HepG2 (cell line): ENCODE results near the gene TNP1. TPM values are rescaled to one million over a fixed set of nuclear protein-coding genes. Genes with fewer than 3 reads are reported as not detected.

Experiments
- ATAC-seq: fragments of 200-7000 bp; cut with Tn5 transposase; 3 replicates; pipeline ENCODE4 v1.9.1; 2020; ENCODE audit warnings: mild to moderate bottlenecking, moderate library complexity
- BruUV-seq: library from RNA; stranded (reverse); fragments of 400-500 nt; replicated peaks from 2 replicates; lab custom pipeline; 2021; lab: Mats Ljungman, UMichigan
- CTCF ChIA-PET: fragments of 300-600 bp; formaldehyde crosslinking; extraction: SDS; loops from one replicate; lab custom pipeline; 2021; ENCODE audit warnings: low total read pairs, inconsistent platforms, low intra/inter-chr PET ratio; lab: Yijun Ruan, JAX
- POLR2A ChIA-PET: fragments of 350-600 bp; sonication (Branson Sonifier 250); formaldehyde crosslinking; loops from one replicate; lab custom pipeline; 2020; ENCODE audit warnings: antibody characterized with exemption, inconsistent platforms; lab: Yijun Ruan, JAX
- DNase-seq: peaks from one replicate; pipeline ENCODE4 v3.0.0-alpha.2; 2015; ENCODE audit warnings: low spot score
- FAIRE-seq: peaks from 3 replicates; lab custom pipeline; 2011; peaks lifted over from hg19 to GRCh38; lab: Jason Lieb, UNC
- H2AFZ ChIP-seq: one replicate; pipeline ENCODE4 v1.6.1; 2011; ENCODE audit warnings: low read length, inconsistent platforms
- H3K27ac ChIP-seq: fragments of 300-600 bp; 3 replicates; pipeline ENCODE4 v1.8.0; 2011; ENCODE audit warnings: mixed run types, mild to moderate bottlenecking, mixed read lengths, low read length, inconsistent platforms; ENCODE audit not compliant: insufficient read depth; ENCODE audit errors: extremely low read length
- H3K27me3 ChIP-seq, 2 experiments: fragments of 200-600 bp in 1 of 2; 2 replicates in 1 of 2; 3 replicates in 1 of 2; pipeline versions ENCODE4 v1.6.0 to v1.8.0; 2011; ENCODE audit warnings: low read length in 2 of 2, mild to moderate bottlenecking in 2 of 2, moderate library complexity in 2 of 2, inconsistent platforms in 1 of 2; ENCODE audit not compliant: insufficient read depth in 2 of 2, control insufficient read depth in 1 of 2
- H3K36me3 ChIP-seq, 2 experiments: fragments of 200-600 bp in 1 of 2; replicated peaks in 1 of 2; 2 replicates in 1 of 2; 3 replicates in 1 of 2; pipeline versions ENCODE4 v1.5.1 to v1.8.0; 2011; ENCODE audit warnings: low read length in 2 of 2, inconsistent platforms in 1 of 2; ENCODE audit not compliant: insufficient read depth in 2 of 2, control insufficient read depth in 1 of 2
- H3K4me1 ChIP-seq: 2 replicates; pipeline ENCODE4 v1.5.1; 2012; ENCODE audit warnings: low read length, inconsistent platforms; ENCODE audit not compliant: insufficient read depth
- H3K4me2 ChIP-seq: 2 replicates; pipeline ENCODE4 v1.6.0; 2011; ENCODE audit warnings: low read depth, low read length, inconsistent platforms
- H3K4me3 ChIP-seq, 3 experiments: fragments of 200-600 bp in 1 of 3; sonication (generic), shearing (Covaris generic) in 1 of 3; replicated peaks in 1 of 3; 2 replicates each; pipeline ENCODE4 v1.5.1; 2011 to 2016; ENCODE audit warnings: low read length in 3 of 3, inconsistent platforms in 2 of 3, low read depth in 2 of 3, mild to moderate bottlenecking in 2 of 3, control low read depth in 1 of 3, mixed read lengths in 1 of 3; ENCODE audit not compliant: insufficient read depth in 1 of 3
- H3K79me2 ChIP-seq: one replicate; pipeline ENCODE4 v1.6.1; 2011; ENCODE audit warnings: low read length, inconsistent platforms; ENCODE audit not compliant: insufficient read depth
- H3K9ac ChIP-seq: 2 replicates; pipeline ENCODE4 v1.6.0; 2011; ENCODE audit warnings: mild to moderate bottlenecking, low read depth, low read length, inconsistent platforms; ENCODE audit not compliant: insufficient read depth
- H3K9me3 ChIP-seq: 2 replicates; pipeline ENCODE4 v1.5.1; 2012; ENCODE audit warnings: mild to moderate bottlenecking, low read length
- H4K20me1 ChIP-seq: 2 replicates; pipeline ENCODE4 v1.6.0; 2011; ENCODE audit warnings: inconsistent platforms, mild to moderate bottlenecking, low read length, moderate library complexity; ENCODE audit not compliant: insufficient read depth
- BRCA1 ChIP-seq: sonication (generic); formaldehyde crosslinking; IDR thresholded peaks from 2 replicates; pipeline ENCODE4 v1.4.0; 2020; ENCODE audit warnings: missing genetic modification reagents
- HMGA1 ChIP-seq: sonication (generic); formaldehyde crosslinking; conservative IDR thresholded peaks from 2 replicates; pipeline ENCODE4 v1.4.0; 2020; ENCODE audit warnings: missing genetic modification reagents
- ZMYM3 ChIP-seq: sonication (generic); formaldehyde crosslinking; IDR thresholded peaks from 2 replicates; pipeline ENCODE4 v1.5.1; 2020; ENCODE audit warnings: mild to moderate bottlenecking, missing genetic modification reagents
- WGBS: methylation state at CpG from one replicate; pipeline ENCODE4 v1.1.6; 2017; ENCODE audit warnings: low lambda C conversion rate; 5-methylcytosine and 5-hydroxymethylcytosine counted together
- in situ Hi-C: cut with HindIII; loops from 2 replicates; pipeline ENCODE4 v1.10.0; 2017; ENCODE audit warnings: low pct_unique_long_range_greater_than_20kb; ENCODE audit not compliant: extremely low pct_ligation_motif_present
- intact Hi-C: fragments of 100-400 bp; cut with micrococcal nuclease; formaldehyde crosslinking; loops from one replicate; pipeline ENCODE4 v1.10.0; 2022; ENCODE audit not compliant: unreplicated experiment
- polyA plus RNA-seq, 8 experiments: library from polyadenylated mRNA; depleted of rRNA in 3 of 8; stranded (reverse) in 7 of 8; unstranded in 1 of 8; fragments of >200 nt; fragmentation: Illumina TruSeq in 4 of 8; extraction: Trizol in 4 of 8; gene quantifications; 2 replicates each; pipeline versions ENCODE4 v1.2.1 to v1.2.3, GENCODE V29; 2011 to 2016; ENCODE audit warnings: low read depth in 4 of 8, missing spikeins in 1 of 8, mixed read lengths in 1 of 8; ENCODE audit not compliant: insufficient read depth in 1 of 8
- total RNA-seq, 5 experiments: library from RNA; depleted of rRNA; stranded (reverse); fragments of >200 nt; fragmentation: Illumina TruSeq; extraction: Trizol; gene quantifications; 2 replicates each; pipeline ENCODE4 v1.2.3, GENCODE V29; 2016; ENCODE audit warnings: low read depth in 1 of 5
- TF ChIP-seq, protein P1 (sequence below): sonication (generic); formaldehyde crosslinking; IDR thresholded peaks from 2 replicates; pipeline ENCODE4 v1.5.1; 2020; ENCODE audit warnings: mild to moderate bottlenecking, missing genetic modification reagents, borderline replicate concordance
- TF ChIP-seq, protein P2 (sequence below): sonication (generic); formaldehyde crosslinking; IDR thresholded peaks from 2 replicates; pipeline ENCODE4 v1.5.1; 2020; ENCODE audit warnings: mild to moderate bottlenecking, missing genetic modification reagents, moderate library complexity

TNP1 gene
- total and polyA plus RNA-seq, 2 of the 13 experiments (the other 11 are each of a cell fraction or from before 2014, with no cell fraction given): not detected

DNA sequence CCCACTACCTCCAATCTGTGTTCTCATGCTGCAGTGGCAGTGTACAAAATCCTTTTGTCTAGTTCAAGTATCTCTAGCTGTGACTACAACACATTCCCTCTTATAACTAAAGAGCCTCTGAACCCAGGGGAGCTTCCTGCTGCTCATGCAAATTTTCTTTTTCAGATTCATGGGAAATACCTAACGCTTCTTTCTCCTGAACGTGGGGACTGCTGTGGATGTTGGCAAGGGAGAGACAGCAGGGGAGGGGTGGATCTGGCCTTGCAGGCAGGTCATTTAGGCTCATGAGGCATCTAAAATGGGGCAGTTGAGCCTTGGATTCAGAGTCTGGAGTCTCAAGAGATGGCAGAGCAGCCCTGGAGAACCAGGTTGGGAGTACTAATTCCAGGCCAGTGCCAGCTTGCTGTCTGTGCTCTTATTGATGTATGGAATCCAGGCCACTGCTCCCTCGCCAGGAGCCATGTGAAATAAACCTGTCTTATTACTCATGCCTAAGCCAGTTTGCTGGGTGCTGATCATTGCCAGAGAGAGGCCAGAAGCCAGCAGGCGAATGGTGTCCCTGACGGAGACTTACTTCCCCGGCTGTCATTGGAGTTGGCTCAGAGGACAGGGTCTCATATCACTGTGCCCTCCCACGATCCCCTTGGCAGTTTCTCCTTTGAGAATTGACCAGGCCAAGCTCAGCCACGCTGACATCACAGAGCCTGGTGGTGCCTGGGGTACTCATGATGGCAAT is 29.2 kb upstream of the TNP1 start:
- Histone ChIP-seq H3K36me3 (no peaks in the 10 kb centered on the region), H3K4me2 (no peak overlapping the region), H3K4me3 (no peak overlapping the region), H2AFZ (no peak overlapping the region), H3K9me3 (no peaks in the 10 kb centered on the region), H3K4me1 (no peaks in the 10 kb centered on the region), H3K27me3 (peaks cover 0 to 31% of the 10 kb centered on the region in 2 experiments; a peak in 3 of 5 replicates), H3K9ac (no peak overlapping the region), H3K79me2 (no peaks in the 10 kb centered on the region), H3K27ac (no peak overlapping the region), H4K20me1 (no peaks in the 10 kb centered on the region)
- intact Hi-C loops (no loop called here), in situ Hi-C loops (no loop called here)
- DNase-seq (no peak), FAIRE-seq (no peak), ATAC-seq (no peak)
- BruUV-seq: no TSS peak
- POLR2A ChIA-PET: no interaction called here
- WGBS: 34% methylated on average over 7 of the region's 8 CpGs
- CTCF ChIA-PET: no interaction called here
- TF ChIP-seq HMGA1 (CRISPR knock-in tag): no peak
- TF ChIP-seq, protein P1, sequence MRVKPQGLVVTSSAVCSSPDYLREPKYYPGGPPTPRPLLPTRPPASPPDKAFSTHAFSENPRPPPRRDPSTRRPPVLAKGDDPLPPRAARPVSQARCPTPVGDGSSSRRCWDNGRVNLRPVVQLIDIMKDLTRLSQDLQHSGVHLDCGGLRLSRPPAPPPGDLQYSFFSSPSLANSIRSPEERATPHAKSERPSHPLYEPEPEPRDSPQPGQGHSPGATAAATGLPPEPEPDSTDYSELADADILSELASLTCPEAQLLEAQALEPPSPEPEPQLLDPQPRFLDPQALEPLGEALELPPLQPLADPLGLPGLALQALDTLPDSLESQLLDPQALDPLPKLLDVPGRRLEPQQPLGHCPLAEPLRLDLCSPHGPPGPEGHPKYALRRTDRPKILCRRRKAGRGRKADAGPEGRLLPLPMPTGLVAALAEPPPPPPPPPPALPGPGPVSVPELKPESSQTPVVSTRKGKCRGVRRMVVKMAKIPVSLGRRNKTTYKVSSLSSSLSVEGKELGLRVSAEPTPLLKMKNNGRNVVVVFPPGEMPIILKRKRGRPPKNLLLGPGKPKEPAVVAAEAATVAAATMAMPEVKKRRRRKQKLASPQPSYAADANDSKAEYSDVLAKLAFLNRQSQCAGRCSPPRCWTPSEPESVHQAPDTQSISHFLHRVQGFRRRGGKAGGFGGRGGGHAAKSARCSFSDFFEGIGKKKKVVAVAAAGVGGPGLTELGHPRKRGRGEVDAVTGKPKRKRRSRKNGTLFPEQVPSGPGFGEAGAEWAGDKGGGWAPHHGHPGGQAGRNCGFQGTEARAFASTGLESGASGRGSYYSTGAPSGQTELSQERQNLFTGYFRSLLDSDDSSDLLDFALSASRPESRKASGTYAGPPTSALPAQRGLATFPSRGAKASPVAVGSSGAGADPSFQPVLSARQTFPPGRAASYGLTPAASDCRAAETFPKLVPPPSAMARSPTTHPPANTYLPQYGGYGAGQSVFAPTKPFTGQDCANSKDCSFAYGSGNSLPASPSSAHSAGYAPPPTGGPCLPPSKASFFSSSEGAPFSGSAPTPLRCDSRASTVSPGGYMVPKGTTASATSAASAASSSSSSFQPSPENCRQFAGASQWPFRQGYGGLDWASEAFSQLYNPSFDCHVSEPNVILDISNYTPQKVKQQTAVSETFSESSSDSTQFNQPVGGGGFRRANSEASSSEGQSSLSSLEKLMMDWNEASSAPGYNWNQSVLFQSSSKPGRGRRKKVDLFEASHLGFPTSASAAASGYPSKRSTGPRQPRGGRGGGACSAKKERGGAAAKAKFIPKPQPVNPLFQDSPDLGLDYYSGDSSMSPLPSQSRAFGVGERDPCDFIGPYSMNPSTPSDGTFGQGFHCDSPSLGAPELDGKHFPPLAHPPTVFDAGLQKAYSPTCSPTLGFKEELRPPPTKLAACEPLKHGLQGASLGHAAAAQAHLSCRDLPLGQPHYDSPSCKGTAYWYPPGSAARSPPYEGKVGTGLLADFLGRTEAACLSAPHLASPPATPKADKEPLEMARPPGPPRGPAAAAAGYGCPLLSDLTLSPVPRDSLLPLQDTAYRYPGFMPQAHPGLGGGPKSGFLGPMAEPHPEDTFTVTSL (CRISPR knock-in tag): no peak
- TF ChIP-seq, protein P2, sequence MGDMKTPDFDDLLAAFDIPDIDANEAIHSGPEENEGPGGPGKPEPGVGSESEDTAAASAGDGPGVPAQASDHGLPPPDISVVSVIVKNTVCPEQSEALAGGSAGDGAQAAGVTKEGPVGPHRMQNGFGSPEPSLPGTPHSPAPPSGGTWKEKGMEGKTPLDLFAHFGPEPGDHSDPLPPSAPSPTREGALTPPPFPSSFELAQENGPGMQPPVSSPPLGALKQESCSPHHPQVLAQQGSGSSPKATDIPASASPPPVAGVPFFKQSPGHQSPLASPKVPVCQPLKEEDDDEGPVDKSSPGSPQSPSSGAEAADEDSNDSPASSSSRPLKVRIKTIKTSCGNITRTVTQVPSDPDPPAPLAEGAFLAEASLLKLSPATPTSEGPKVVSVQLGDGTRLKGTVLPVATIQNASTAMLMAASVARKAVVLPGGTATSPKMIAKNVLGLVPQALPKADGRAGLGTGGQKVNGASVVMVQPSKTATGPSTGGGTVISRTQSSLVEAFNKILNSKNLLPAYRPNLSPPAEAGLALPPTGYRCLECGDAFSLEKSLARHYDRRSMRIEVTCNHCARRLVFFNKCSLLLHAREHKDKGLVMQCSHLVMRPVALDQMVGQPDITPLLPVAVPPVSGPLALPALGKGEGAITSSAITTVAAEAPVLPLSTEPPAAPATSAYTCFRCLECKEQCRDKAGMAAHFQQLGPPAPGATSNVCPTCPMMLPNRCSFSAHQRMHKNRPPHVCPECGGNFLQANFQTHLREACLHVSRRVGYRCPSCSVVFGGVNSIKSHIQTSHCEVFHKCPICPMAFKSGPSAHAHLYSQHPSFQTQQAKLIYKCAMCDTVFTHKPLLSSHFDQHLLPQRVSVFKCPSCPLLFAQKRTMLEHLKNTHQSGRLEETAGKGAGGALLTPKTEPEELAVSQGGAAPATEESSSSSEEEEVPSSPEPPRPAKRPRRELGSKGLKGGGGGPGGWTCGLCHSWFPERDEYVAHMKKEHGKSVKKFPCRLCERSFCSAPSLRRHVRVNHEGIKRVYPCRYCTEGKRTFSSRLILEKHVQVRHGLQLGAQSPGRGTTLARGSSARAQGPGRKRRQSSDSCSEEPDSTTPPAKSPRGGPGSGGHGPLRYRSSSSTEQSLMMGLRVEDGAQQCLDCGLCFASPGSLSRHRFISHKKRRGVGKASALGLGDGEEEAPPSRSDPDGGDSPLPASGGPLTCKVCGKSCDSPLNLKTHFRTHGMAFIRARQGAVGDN (CRISPR knock-in tag): no peak
- TF ChIP-seq ZMYM3 (CRISPR knock-in tag): no peak
- TF ChIP-seq BRCA1: no peak
